ENCODE data around the gene MYBPC3. TPM values are rescaled to one million over a fixed set of nuclear protein-coding genes. Genes with fewer than 3 reads are reported as not detected.

Gene MYBPC3
- polyA plus RNA-seq, 1 experiment: not detected

GRCh38 chr11:47369676-47370075, 17.2 kb upstream of the MYBPC3 start:
- ChIA-PET CTCF (interaction anchor here (1.3 to 1.6 kb wide), 3 partner anchors 10 to 24 kb away, joined by 3 read pairs; no protein-coding TSS in a partner anchor), POLR2A (no interaction called here)
- Histone ChIP-seq H3K36me3 (ENCODE audit: control insufficient read depth, insufficient read depth, low read length) (no peaks in the 10 kb centered on the region), H3K27me3 (ENCODE audit: control insufficient read depth, insufficient read depth, low read length) (peaks cover 2% of the 10 kb centered on the region; the same call in 1 of the 2 replicates), H3K4me3 (ENCODE audit: low read depth, low read length) (no peak overlapping the region)
- TF ChIP-seq CTCF (IDR thresholded peaks at IDR 0.05; ENCODE audit: insufficient read depth, low read depth, low read length): no peak
- no peak for DNase-seq (ENCODE audit: low read depth)

GRCh38 chr11:47366020-47366490, 13.6 kb upstream of the MYBPC3 start:
- H3K36me3 ChIP-seq (ENCODE audit: control insufficient read depth, insufficient read depth, low read length): no peaks in the 10 kb centered on the region
- peaks cover 4% of the 10 kb centered on the region; the same call in 1 of the 2 replicates for H3K27me3 ChIP-seq (ENCODE audit: control insufficient read depth, insufficient read depth, low read length)
- DNase-seq (ENCODE audit: low read depth): no peak

GRCh38 chr11:47361419-47361818, 8.9 kb upstream of the MYBPC3 start:
- H3K27me3 ChIP-seq (ENCODE audit: control insufficient read depth, insufficient read depth, low read length): peaks cover 4% of the 10 kb centered on the region; the same call in 1 of the 2 replicates
- DNase-seq (ENCODE audit: low read depth): no peak
- POLR2A ChIA-PET: no interaction called here
- CTCF ChIA-PET: no interaction called here
- no peaks in the 10 kb centered on the region for H3K36me3 ChIP-seq (ENCODE audit: control insufficient read depth, insufficient read depth, low read length)
- no peak overlapping the region for H3K4me3 ChIP-seq (ENCODE audit: low read depth, low read length)
- TF ChIP-seq CTCF (IDR thresholded peaks at IDR 0.05; ENCODE audit: insufficient read depth, low read depth, low read length): no peak

More at GRCh38 chr11:47366020-47366490, 13.6 kb upstream of the MYBPC3 start:
- CTCF ChIA-PET: interaction anchor here (2.0 kb wide), 1 partner anchor 8 kb away, joined by 13 read pairs; no protein-coding TSS in a partner anchor
- no peak overlapping the region for H3K4me3 ChIP-seq (ENCODE audit: low read depth, low read length)
- no peak for TF ChIP-seq CTCF (IDR thresholded peaks at IDR 0.05; ENCODE audit: insufficient read depth, low read depth, low read length)
- POLR2A ChIA-PET: no interaction called here

- POLR2A ChIA-PET: no interaction called here
- H3K4me3 ChIP-seq (ENCODE audit: low read depth, low read length): no peak overlapping the region
- H3K27me3 ChIP-seq (ENCODE audit: control insufficient read depth, insufficient read depth, low read length): 0 out of 2 replicates have a peak, but pooled peaks cover 3% of the 10 kb centered on the region
- no peak for TF ChIP-seq CTCF (IDR thresholded peaks at IDR 0.05; ENCODE audit: insufficient read depth, low read depth, low read length)
- H3K36me3 ChIP-seq (ENCODE audit: control insufficient read depth, insufficient read depth, low read length): no peaks in the 10 kb centered on the region
- no peak for DNase-seq (ENCODE audit: low read depth)
- CTCF ChIA-PET: interaction anchor here (1.2 to 1.7 kb wide), 3 partner anchors 9 to 182 kb away, joined by 3 to 4 read pairs (median 4); no protein-coding TSS in a partner anchor
Observed at GRCh38 chr11:47360341-47360740, 7.8 kb upstream of the MYBPC3 start.

GRCh38 chr11:47359586-47359985, 7.1 kb upstream of the MYBPC3 start:
- CTCF ChIA-PET: interaction anchor here (1.2 to 1.7 kb wide), 5 partner anchors 10 to 182 kb away, joined by 3 to 8 read pairs (median 4); partner anchors contain the start of gene NR1H3
- TF ChIP-seq CTCF (IDR thresholded peaks at IDR 0.05; ENCODE audit: insufficient read depth, low read depth, low read length): no peak
- H3K4me3 ChIP-seq (ENCODE audit: low read depth, low read length): no peak overlapping the region

More at GRCh38 chr11:47359586-47359985, 7.1 kb upstream of the MYBPC3 start:
- POLR2A ChIA-PET: interaction anchor here (0.5 kb wide), 1 partner anchor 363 kb away, joined by 9 read pairs; no protein-coding TSS in a partner anchor
- Histone ChIP-seq H3K36me3 (ENCODE audit: control insufficient read depth, insufficient read depth, low read length) (no peaks in the 10 kb centered on the region), H3K27me3 (ENCODE audit: control insufficient read depth, insufficient read depth, low read length) (0 out of 2 replicates have a peak, but pooled peaks cover 3% of the 10 kb centered on the region)
- DNase-seq (ENCODE audit: low read depth): no peak

Measured in BJ (cell line).